Osteoblast (primary cell): ENCODE results near the gene SPSB3. TPM values are rescaled to one million over a fixed set of nuclear protein-coding genes. Genes with fewer than 3 reads are reported as not detected.

Experiments
- DNase-seq: peaks from one replicate; pipeline ENCODE4 v3.0.0; 2011; ENCODE audit warnings: low spot score, mixed read lengths; ENCODE audit not compliant: insufficient read length; ENCODE audit errors: missing footprints
- H2AFZ ChIP-seq: 2 replicates; pipeline ENCODE4 v1.6.0; 2011; ENCODE audit warnings: mild to moderate bottlenecking, low read length
- H3K27ac ChIP-seq: 2 replicates; pipeline ENCODE4 v1.5.1; 2011; ENCODE audit warnings: mild to moderate bottlenecking, low read depth, low read length, moderate library complexity
- H3K27me3 ChIP-seq: 2 replicates; pipeline ENCODE4 v1.6.0; 2012; ENCODE audit warnings: mild to moderate bottlenecking, control low read depth, inconsistent platforms, low read length, moderate library complexity; ENCODE audit not compliant: insufficient read depth
- H3K36me3 ChIP-seq: 2 replicates; pipeline ENCODE4 v1.5.1; 2011; ENCODE audit warnings: mild to moderate bottlenecking, low read length, control low read depth, moderate library complexity; ENCODE audit not compliant: insufficient read depth
- H3K4me1 ChIP-seq: 2 replicates; pipeline ENCODE4 v1.5.1; 2011; ENCODE audit warnings: mild to moderate bottlenecking, low read length, control low read depth, moderate library complexity; ENCODE audit not compliant: insufficient read depth
- H3K4me2 ChIP-seq: 2 replicates; pipeline ENCODE4 v1.6.0; 2011; ENCODE audit warnings: mild to moderate bottlenecking, low read length; ENCODE audit not compliant: insufficient read depth
- H3K4me3 ChIP-seq: fragments of 200-600 bp; sonication (generic); 3 replicates; pipeline ENCODE4 v1.5.1; 2012; ENCODE audit warnings: mild to moderate bottlenecking, low read length, inconsistent platforms; ENCODE audit not compliant: insufficient read depth
- H3K79me2 ChIP-seq: 2 replicates; pipeline ENCODE4 v1.6.0; 2012; ENCODE audit warnings: mild to moderate bottlenecking, low read length, control low read depth, inconsistent platforms; ENCODE audit not compliant: insufficient read depth
- H3K9me3 ChIP-seq: 2 replicates; pipeline ENCODE4 v1.5.1; 2011; ENCODE audit warnings: low read depth, low read length, control low read depth
- H4K20me1 ChIP-seq: 2 replicates; pipeline ENCODE4 v1.6.0; 2012; ENCODE audit warnings: mild to moderate bottlenecking, low read length, control low read depth; ENCODE audit not compliant: insufficient read depth
- CTCF ChIP-seq: IDR thresholded peaks from 2 replicates; pipeline ENCODE4 v1.5.1; 2011; ENCODE audit warnings: mild to moderate bottlenecking, low read depth, low read length, moderate library complexity; ENCODE audit errors: extremely low read depth
- total RNA-seq: library from RNA; depleted of rRNA; stranded (reverse); fragments of >200 nt; gene quantifications from 2 replicates; pipeline ENCODE4 v1.2.3, GENCODE V29; 2012

The SPSB3 gene
- total RNA-seq, 1 donor = 42.3 TPM

GRCh38 chr16:1751946-1752345 is 30.4 kb downstream of the SPSB3 start:
- Histone ChIP-seq H3K27ac (no peak overlapping the region), H3K36me3 (peaks cover 45% of the 10 kb centered on the region), H3K4me1 (peaks cover 6% of the 10 kb centered on the region), H3K4me3 (no peak overlapping the region), H3K9me3 (no peaks in the 10 kb centered on the region), H2AFZ (no peak overlapping the region), H3K79me2 (peaks cover 9% of the 10 kb centered on the region), H4K20me1 (peaks cover 8% of the 10 kb centered on the region), H3K4me2 (no peak overlapping the region), H3K27me3 (no peaks in the 10 kb centered on the region)
- TF ChIP-seq CTCF = no peak
- DNase-seq = no peak

- peaks cover 8% of the 10 kb centered on the region for H4K20me1 ChIP-seq
- TF ChIP-seq CTCF = no peak
- H3K4me2 ChIP-seq = no peak overlapping the region
- H3K4me3 ChIP-seq = no peak overlapping the region
- H3K4me1 ChIP-seq = peaks cover 28% of the 10 kb centered on the region
- no peaks in the 10 kb centered on the region for H3K27me3 ChIP-seq
- no peak for DNase-seq
- H3K36me3 ChIP-seq = peaks cover 51% of the 10 kb centered on the region
- no peak overlapping the region for H3K27ac ChIP-seq
- H2AFZ ChIP-seq = no peak overlapping the region
- H3K9me3 ChIP-seq = no peaks in the 10 kb centered on the region
- H3K79me2 ChIP-seq = peaks cover 4% of the 10 kb centered on the region
Measured at GRCh38 chr16:1749152-1750117, 32.9 kb downstream of the SPSB3 start.

- Histone ChIP-seq H3K79me2 (peaks cover 4% of the 10 kb centered on the region), H3K27me3 (no peaks in the 10 kb centered on the region), H3K27ac (no peak overlapping the region), H3K36me3 (peaks cover 49% of the 10 kb centered on the region), H4K20me1 (peaks cover 8% of the 10 kb centered on the region), H3K4me2 (no peak overlapping the region), H3K4me3 (no peak overlapping the region), H2AFZ (no peak overlapping the region), H3K9me3 (no peaks in the 10 kb centered on the region), H3K4me1 (peaks cover 28% of the 10 kb centered on the region)
- no peak for TF ChIP-seq CTCF
- no peak for DNase-seq
Measured at GRCh38 chr16:1747934-1748333, 34.4 kb downstream of the SPSB3 start.

- Histone ChIP-seq H3K4me2 (peak overlapping the region; percentile 82), H2AFZ (no peak overlapping the region), H3K9me3 (no peaks in the 10 kb centered on the region), H3K36me3 (peaks cover 37% of the 10 kb centered on the region), H4K20me1 (peaks cover 15% of the 10 kb centered on the region), H3K4me1 (peaks cover 28% of the 10 kb centered on the region), H3K27ac (peak overlapping the region; percentile 98), H3K79me2 (peaks cover 8% of the 10 kb centered on the region), H3K4me3 (no peak overlapping the region), H3K27me3 (no peaks in the 10 kb centered on the region)
- DNase-seq = no peak
- TF ChIP-seq CTCF = no peak
Measured at GRCh38 chr16:1746693-1747195, 35.6 kb downstream of the SPSB3 start.
